Mucosa of rectum (tissue), 2 donors: Measurements from ENCODE around the gene IRX6.

Experiments used
- H3K27ac ChIP-seq, 2 donors: one replicate each; pipeline ENCODE4 v1.7.0; 2013; ENCODE audit warnings: inconsistent platforms in 2 of 2, low read depth in 2 of 2, low read length in 2 of 2
- H3K27me3 ChIP-seq, 2 donors: one replicate each; pipeline ENCODE4 v1.7.0; 2013; ENCODE audit warnings: low read length in 2 of 2; ENCODE audit not compliant: control insufficient read depth in 2 of 2, insufficient read depth in 2 of 2
- H3K36me3 ChIP-seq, 2 donors: one replicate each; pipeline ENCODE4 v1.7.0; 2013; ENCODE audit warnings: low read length in 2 of 2; ENCODE audit not compliant: control insufficient read depth in 2 of 2, insufficient read depth in 2 of 2
- H3K4me1 ChIP-seq, 2 donors: one replicate each; pipeline ENCODE4 v1.7.0; 2013; ENCODE audit warnings: low read length in 2 of 2, mild to moderate bottlenecking in 1 of 2; ENCODE audit not compliant: control insufficient read depth in 2 of 2, insufficient read depth in 2 of 2
- H3K4me3 ChIP-seq, 2 donors: one replicate each; pipeline ENCODE4 v1.7.0; 2013; ENCODE audit warnings: low read length in 2 of 2
- H3K9ac ChIP-seq, 2 donors: one replicate each; pipeline ENCODE4 v1.7.0; 2013; ENCODE audit warnings: low read length in 2 of 2, low read depth in 1 of 2, mild to moderate bottlenecking in 1 of 2
- H3K9me3 ChIP-seq, 2 donors: one replicate each; pipeline ENCODE4 v1.7.0; 2013; ENCODE audit warnings: low read length in 2 of 2; ENCODE audit not compliant: control insufficient read depth in 2 of 2
- donor health status: healthy.
- donor health status: Normal muscosa, but diverticular disease.

IRX6 gene

GRCh38 chr16:55330781-55331647 lies 7.0 kb downstream of the IRX6 start:
- peaks cover 34 to 39% of the 10 kb centered on the region in 2 donors for H3K27me3 ChIP-seq
- no peak overlapping the region for H3K9ac ChIP-seq
- no peaks in the 10 kb centered on the region for H3K9me3 ChIP-seq
- H3K4me1 ChIP-seq: no peaks in the 10 kb centered on the region
- H3K27ac ChIP-seq: no peak overlapping the region
- H3K36me3 ChIP-seq: no peaks in the 10 kb centered on the region
- H3K4me3 ChIP-seq: peak overlapping the region in 1 of 2 donors; percentile 7

GRCh38 chr16:55331648-55332185 lies 7.7 kb downstream of the IRX6 start:
- no peaks in the 10 kb centered on the region for H3K4me1 ChIP-seq
- no peak overlapping the region for H3K27ac ChIP-seq
- peak overlapping the region in 1 of 2 donors; percentile 7 for H3K4me3 ChIP-seq
- H3K9ac ChIP-seq: no peak overlapping the region
- no peaks in the 10 kb centered on the region for H3K36me3 ChIP-seq
- no peaks in the 10 kb centered on the region for H3K9me3 ChIP-seq
- H3K27me3 ChIP-seq: peaks cover 34 to 39% of the 10 kb centered on the region in 2 donors

GRCh38 chr16:55333684-55334083 lies 9.7 kb downstream of the IRX6 start:
- no peaks in the 10 kb centered on the region for H3K9me3 ChIP-seq
- no peaks in the 10 kb centered on the region for H3K36me3 ChIP-seq
- H3K27ac ChIP-seq: no peak overlapping the region
- H3K4me3 ChIP-seq: no peak overlapping the region
- no peak overlapping the region for H3K9ac ChIP-seq
- peaks cover 28% of the 10 kb centered on the region in 2 donors for H3K27me3 ChIP-seq
- H3K4me1 ChIP-seq: no peaks in the 10 kb centered on the region

- Histone ChIP-seq H3K27ac (no peak overlapping the region), H3K4me3 (no peak overlapping the region), H3K9ac (no peak overlapping the region), H3K36me3 (no peaks in the 10 kb centered on the region), H3K4me1 (no peaks in the 10 kb centered on the region), H3K9me3 (no peaks in the 10 kb centered on the region), H3K27me3 (no peaks in the 10 kb centered on the region)
Observed at GRCh38 chr16:55338646-55339045, 14.6 kb downstream of the IRX6 start.

- H3K27ac ChIP-seq: no peak overlapping the region
- no peak overlapping the region for H3K9ac ChIP-seq
- H3K9me3 ChIP-seq: no peaks in the 10 kb centered on the region
- H3K4me3 ChIP-seq: no peak overlapping the region
- no peaks in the 10 kb centered on the region for H3K4me1 ChIP-seq
- no peaks in the 10 kb centered on the region for H3K36me3 ChIP-seq
- H3K27me3 ChIP-seq: no peaks in the 10 kb centered on the region
Observed at GRCh38 chr16:55340445-55340844, 16.4 kb downstream of the IRX6 start.

- no peaks in the 10 kb centered on the region for H3K36me3 ChIP-seq
- peaks cover 0 to 2% of the 10 kb centered on the region in 2 donors for H3K27me3 ChIP-seq
- H3K27ac ChIP-seq: no peak overlapping the region
- no peaks in the 10 kb centered on the region for H3K9me3 ChIP-seq
- no peak overlapping the region for H3K9ac ChIP-seq
- no peak overlapping the region for H3K4me3 ChIP-seq
- no peaks in the 10 kb centered on the region for H3K4me1 ChIP-seq
Observed at GRCh38 chr16:55341681-55342080, 17.7 kb downstream of the IRX6 start.

GRCh38 chr16:55346475-55346874 lies 22.5 kb downstream of the IRX6 start:
- H3K9me3 ChIP-seq: no peaks in the 10 kb centered on the region

GRCh38 chr16:55349867-55350266 lies 25.9 kb downstream of the IRX6 start:
- Histone ChIP-seq H3K4me3 (no peak overlapping the region), H3K9ac (no peak overlapping the region), H3K36me3 (no peaks in the 10 kb centered on the region), H3K9me3 (no peaks in the 10 kb centered on the region), H3K27me3 (peaks cover 0 to 2% of the 10 kb centered on the region in 2 donors), H3K27ac (no peak overlapping the region), H3K4me1 (no peaks in the 10 kb centered on the region)

More at GRCh38 chr16:55346475-55346874, 22.5 kb downstream of the IRX6 start:
- Histone ChIP-seq H3K36me3 (no peaks in the 10 kb centered on the region), H3K27ac (no peak overlapping the region), H3K4me3 (no peak overlapping the region), H3K4me1 (no peaks in the 10 kb centered on the region), H3K9ac (no peak overlapping the region), H3K27me3 (peaks cover 0 to 2% of the 10 kb centered on the region in 2 donors)

- no peak overlapping the region for H3K9ac ChIP-seq
- no peaks in the 10 kb centered on the region for H3K36me3 ChIP-seq
- H3K27me3 ChIP-seq: peaks cover 0 to 2% of the 10 kb centered on the region in 2 donors
Observed at GRCh38 chr16:55350984-55351383, 27.0 kb downstream of the IRX6 start.

GRCh38 chr16:55351936-55352335 lies 27.9 kb downstream of the IRX6 start:
- H3K9me3 ChIP-seq: no peaks in the 10 kb centered on the region
- no peaks in the 10 kb centered on the region for H3K4me1 ChIP-seq
- no peak overlapping the region for H3K4me3 ChIP-seq
- no peaks in the 10 kb centered on the region for H3K36me3 ChIP-seq
- no peaks in the 10 kb centered on the region for H3K27me3 ChIP-seq
- no peak overlapping the region for H3K27ac ChIP-seq
- no peak overlapping the region for H3K9ac ChIP-seq

More at GRCh38 chr16:55350984-55351383, 27.0 kb downstream of the IRX6 start:
- Histone ChIP-seq H3K27ac (no peak overlapping the region), H3K9me3 (no peaks in the 10 kb centered on the region), H3K4me3 (no peak overlapping the region), H3K4me1 (no peaks in the 10 kb centered on the region)
